HL-60 (cell line): Measurements from ENCODE around the gene SPAG17.

ENCODE experiments used
- DNase-seq, 2 experiments: peaks; one replicate each; pipeline ENCODE4 v3.0.0-alpha.2; 2010 to 2020; ENCODE audit warnings: low read depth in 1 of 2, low spot score in 1 of 2
- H3K27ac ChIP-seq: fragments of 250-450 bp; sonication (Bioruptor Pico); replicated peaks from 2 replicates; pipeline ENCODE4 v1.5.1; 2020; ENCODE audit warnings: mild to moderate bottlenecking, moderate library complexity
- H3K27me3 ChIP-seq: fragments of 250-450 bp; sonication (Bioruptor Pico); 2 replicates; pipeline ENCODE4 v1.5.1; 2021; ENCODE audit warnings: mild to moderate bottlenecking, moderate library complexity; ENCODE audit not compliant: insufficient read depth, poor library complexity, severe bottlenecking
- H3K4me3 ChIP-seq: replicated peaks from 2 replicates; pipeline ENCODE4 v1.5.1; 2011; ENCODE audit warnings: mild to moderate bottlenecking, control low read depth, low read length; ENCODE audit not compliant: insufficient read depth
- CTCF ChIP-seq: IDR thresholded peaks from one replicate; pipeline ENCODE4 v1.5.1; 2011; ENCODE audit warnings: low read length, control low read depth, inconsistent platforms; ENCODE audit not compliant: insufficient read depth
- GABPA ChIP-seq: IDR thresholded peaks from 2 replicates; pipeline ENCODE4 v1.6.1; 2012; ENCODE audit warnings: low read depth
- POLR2AphosphoS5 ChIP-seq: IDR thresholded peaks from 2 replicates; pipeline ENCODE4 v1.6.1; 2012; ENCODE audit warnings: low read depth
- REST ChIP-seq: IDR thresholded peaks from 2 replicates; pipeline ENCODE4 v1.6.1; 2012; ENCODE audit warnings: low read depth; ENCODE audit not compliant: insufficient replicate concordance
- SPI1 ChIP-seq: IDR thresholded peaks from 2 replicates; pipeline ENCODE4 v1.6.1; 2012; ENCODE audit warnings: low read depth, mild to moderate bottlenecking, borderline replicate concordance

SPAG17 gene

GRCh38 chr1:118201524-118201923 is 16.5 kb upstream of the SPAG17 start:
- H3K4me3 ChIP-seq = no peak overlapping the region
- no peak for TF ChIP-seq CTCF
- TF ChIP-seq REST = no peak
- TF ChIP-seq SPI1 = no peak
- no peak for TF ChIP-seq POLR2AphosphoS5
- no peak for TF ChIP-seq GABPA
- peaks cover 2% of the 10 kb centered on the region for H3K27me3 ChIP-seq
- DNase-seq = no peak
- H3K27ac ChIP-seq = no peak overlapping the region

- Histone ChIP-seq H3K4me3 (no peak overlapping the region), H3K27me3 (peaks cover 2% of the 10 kb centered on the region), H3K27ac (no peak overlapping the region)
- no peak for DNase-seq
- TF ChIP-seq CTCF (no peak), SPI1 (no peak), POLR2AphosphoS5 (no peak), GABPA (no peak), REST (no peak)
Observed at GRCh38 chr1:118200836-118201235, 15.8 kb upstream of the SPAG17 start.

- Histone ChIP-seq H3K4me3 (no peak overlapping the region), H3K27me3 (no peaks in the 10 kb centered on the region), H3K27ac (no peak overlapping the region)
- TF ChIP-seq POLR2AphosphoS5 = no peak
- no peak for TF ChIP-seq REST
- TF ChIP-seq SPI1 = no peak
- no peak for TF ChIP-seq CTCF
- no peak for TF ChIP-seq GABPA
- no peak for DNase-seq
Observed at GRCh38 chr1:118190561-118190960, 5.5 kb upstream of the SPAG17 start.
